Right ventricle myocardium superior (tissue), 1 donor: ENCODE results near the gene PPP2R5C. TPM values are rescaled to one million over a fixed set of nuclear protein-coding genes. Genes with fewer than 3 reads are reported as not detected.

ENCODE experiments used
- ATAC-seq: fragments of 200-7000 bp; cut with Tn5 transposase; one replicate; pipeline ENCODE4 v1.9.1; 2020; ENCODE audit warnings: mild to moderate bottlenecking; ENCODE audit not compliant: poor library complexity
- DNase-seq: peaks from one replicate; pipeline ENCODE4 v3.0.0-alpha.2; 2020
- intact Hi-C: fragments of 100-400 bp; cut with DNase I; formaldehyde crosslinking; loops from one replicate; pipeline ENCODE4 v1.11.2; 2022
- total RNA-seq: library from RNA; stranded (reverse); fragmentation: NEBNext Ultra II Directional; extraction: Animal tissue kit (Norgen Biotek cat#: 25700); gene quantifications from one replicate; pipeline ENCODE4 v1.2.1, GENCODE V29; 2021
- donor health status: DM: no; HTN: yes; CAD: no; lungs with severe emphysema.

PPP2R5C gene
- total RNA-seq, 1 donor from 2014 or later: 169 TPM

DNA sequence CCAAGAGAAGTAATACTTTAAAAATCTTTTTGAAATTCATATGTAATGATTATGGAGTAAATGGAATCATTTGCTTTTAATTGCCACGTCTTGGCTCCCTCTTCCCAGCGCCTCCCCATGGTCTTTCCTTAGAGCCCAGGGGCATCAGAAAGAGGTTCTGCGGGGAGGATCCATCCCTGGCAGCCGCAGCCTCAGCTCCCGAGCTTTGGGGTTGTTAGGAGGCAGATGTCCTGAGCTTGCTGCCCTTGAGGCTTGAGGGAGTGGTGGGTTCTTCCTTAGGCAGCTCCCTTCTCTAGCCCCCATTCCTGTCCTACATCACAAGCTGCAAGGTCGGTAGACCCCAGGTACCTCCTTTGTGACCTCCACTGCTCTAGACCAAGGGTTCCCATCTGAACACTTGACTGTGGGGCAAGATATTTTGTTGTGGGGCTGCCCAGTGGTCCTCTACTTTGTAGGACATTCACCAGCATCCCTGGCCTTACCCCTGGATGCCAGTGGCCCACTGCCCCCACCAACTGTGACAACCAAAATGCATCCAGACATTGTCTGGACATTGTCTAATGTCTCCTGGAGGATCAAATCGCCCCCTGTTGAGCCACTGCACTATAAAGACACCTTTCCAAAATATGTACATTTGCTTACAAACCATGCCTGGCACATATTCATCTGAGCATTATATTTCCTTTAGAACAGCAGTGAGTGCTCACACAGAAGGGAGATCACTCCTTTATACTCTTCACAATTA, 6.3 kb downstream of the PPP2R5C start:
- DNase-seq (no peak), ATAC-seq (no peak)
- intact Hi-C loops: no loop called here

DNA sequence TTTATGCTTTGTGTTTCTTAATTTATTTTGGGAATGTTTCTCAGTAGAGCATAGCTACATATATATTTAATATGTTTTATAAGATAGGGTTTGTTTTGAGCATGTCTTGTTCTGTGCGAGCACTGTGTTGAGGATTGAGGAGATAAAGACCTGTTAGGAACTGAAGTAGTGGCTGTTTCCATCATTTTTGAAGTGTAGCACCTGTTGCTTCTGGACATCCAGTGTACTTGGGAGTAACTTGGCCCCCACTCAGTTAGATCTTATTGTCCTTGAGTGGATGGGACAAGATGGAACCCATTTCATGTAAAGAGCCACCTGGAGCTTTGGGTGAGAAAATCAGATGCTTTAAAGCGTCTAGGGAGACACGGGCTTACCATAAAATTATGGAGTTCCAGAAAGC, 8.7 kb downstream of the PPP2R5C start:
- intact Hi-C loops: loop anchor here (5.0 to 10.0 kb wide), 2 partner anchors 105 to 192 kb away; partner anchors contain the start of gene DYNC1H1
- ATAC-seq: no peak
- DNase-seq: no peak

DNA sequence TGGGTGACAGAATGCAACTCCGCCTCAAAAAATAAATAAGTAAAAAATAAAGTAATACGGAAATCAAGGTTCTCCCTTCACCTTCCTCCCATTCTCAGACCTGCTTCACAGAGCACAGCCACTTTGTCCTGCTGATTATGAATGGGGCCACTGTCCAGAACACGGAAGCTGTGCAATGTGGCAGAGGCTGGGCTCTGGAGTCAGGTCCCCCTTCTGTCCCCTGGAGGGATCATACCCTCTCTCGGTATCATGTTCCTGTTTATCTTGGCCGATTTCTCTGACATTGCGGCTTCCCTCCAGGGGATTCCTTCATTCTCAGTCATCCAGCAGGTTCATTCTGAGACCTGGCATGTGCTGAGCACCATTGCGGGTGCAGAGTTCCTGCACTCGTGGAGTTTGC, 11.3 kb downstream of the PPP2R5C start:
- intact Hi-C loops: loop anchor here (5.0 to 10.0 kb wide), 2 partner anchors 102 to 190 kb away; partner anchors contain the start of gene DYNC1H1
- no peak for ATAC-seq

DNA sequence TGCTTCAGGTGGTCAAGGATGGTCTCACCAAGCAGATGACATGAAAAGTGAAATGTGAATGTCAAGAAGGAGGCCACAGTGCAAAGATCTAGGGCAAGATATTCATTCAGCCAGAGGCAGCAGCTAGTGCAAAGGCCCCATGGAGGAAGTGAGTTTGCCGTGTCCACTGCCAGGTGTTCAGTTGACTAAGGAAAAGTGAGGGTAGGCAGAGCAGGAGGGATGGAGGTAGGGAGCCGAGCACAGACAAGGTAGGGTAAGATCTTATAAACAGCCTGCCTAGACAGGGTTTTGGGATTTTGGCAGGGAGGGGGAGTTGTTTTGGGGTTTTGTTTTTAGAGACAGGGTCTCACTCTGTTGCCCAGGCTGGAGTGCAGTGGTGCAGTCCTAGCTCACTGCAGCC, 11.9 kb downstream of the PPP2R5C start:
- intact Hi-C loops: loop anchor here (5.0 to 10.0 kb wide), 2 partner anchors 101 to 189 kb away; partner anchors contain the start of gene DYNC1H1
- no peak for ATAC-seq
- DNase-seq: no peak

More for the DNA sequence above, 11.3 kb downstream of the PPP2R5C start:
- DNase-seq: no peak

DNA sequence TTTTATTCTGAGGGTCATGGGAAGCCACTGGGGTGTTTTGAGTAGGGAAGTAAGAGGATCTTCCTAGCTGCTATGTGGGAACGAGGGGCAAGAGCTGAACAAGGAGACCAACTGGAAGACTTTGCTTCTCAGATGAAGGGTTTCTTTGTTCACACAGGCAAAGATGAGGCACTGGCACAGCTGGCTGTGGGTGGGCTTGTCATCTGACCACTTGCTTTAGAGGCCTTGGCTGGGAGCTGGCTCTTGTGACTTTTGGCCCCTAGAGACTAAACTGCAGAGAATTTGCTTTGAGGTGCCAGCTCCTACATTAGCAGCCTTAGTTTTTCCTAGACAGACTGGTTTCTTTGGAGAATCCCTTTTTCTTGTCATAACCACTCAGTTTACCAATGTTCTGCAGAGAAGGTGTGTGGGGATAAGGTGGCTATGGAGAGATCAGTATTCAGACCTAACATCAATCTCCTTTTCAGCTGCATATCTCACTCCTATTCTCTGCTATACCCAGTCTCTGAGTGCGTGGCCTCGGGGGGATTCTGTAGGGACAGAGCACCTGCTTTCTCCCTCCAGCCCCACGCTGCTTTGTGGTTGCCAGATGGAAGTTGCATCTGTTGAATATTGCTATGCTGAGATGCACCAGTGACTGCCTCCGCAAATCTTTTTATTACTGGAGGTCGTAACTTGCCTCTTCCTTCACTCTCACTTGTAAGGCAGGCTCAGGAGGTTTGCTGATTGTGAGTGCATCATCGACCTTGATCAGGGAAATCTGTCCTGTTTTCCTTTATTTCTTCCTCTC, 12.7 kb downstream of the PPP2R5C start:
- intact Hi-C loops: loop anchor here (5.0 to 10.0 kb wide), 2 partner anchors 101 to 188 kb away; partner anchors contain the start of gene DYNC1H1
- ATAC-seq (no peak), DNase-seq (no peak)

DNA sequence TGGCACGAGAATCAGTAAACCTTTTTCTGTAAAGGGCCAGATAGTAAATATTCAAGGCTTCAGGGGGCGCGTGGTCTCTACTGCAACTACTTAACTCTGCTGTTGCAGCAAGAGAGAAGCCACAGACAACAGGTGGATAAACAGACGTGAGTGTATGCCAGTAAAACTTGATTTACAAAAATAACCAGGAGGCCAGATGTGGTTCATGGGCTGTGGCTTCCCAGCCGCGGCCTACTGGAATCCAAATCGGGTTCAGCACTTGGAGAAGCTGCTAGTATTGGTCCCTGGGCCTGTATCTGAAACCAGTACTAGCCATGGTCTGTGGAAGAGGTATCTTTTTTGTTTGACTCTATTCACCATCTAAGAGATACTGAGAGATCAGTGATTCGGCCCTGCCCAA, 13.3 kb downstream of the PPP2R5C start:
- intact Hi-C loops: loop anchor here (5.0 to 10.0 kb wide), 2 partner anchors 100 to 187 kb away; partner anchors contain the start of gene DYNC1H1
- no peak for DNase-seq
- no peak for ATAC-seq

DNA sequence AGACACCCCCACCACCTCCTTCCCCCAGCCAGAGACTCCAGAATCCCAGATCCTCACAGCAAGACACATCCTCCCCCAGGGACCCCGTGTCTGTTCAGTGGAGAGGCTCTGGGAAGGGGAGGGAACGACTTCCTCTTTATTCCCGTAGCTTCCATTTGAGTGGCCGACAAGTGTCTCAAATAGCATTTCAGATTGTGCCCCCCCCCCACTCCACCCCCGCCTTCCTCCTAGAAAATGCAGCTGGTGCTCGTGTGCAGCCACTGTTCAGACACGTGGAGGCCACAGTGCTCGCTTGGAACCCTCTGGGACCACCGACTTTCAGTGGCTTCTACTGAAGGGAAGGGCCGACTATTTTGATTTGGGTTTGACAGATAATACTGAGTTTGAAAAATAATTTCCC, 14.3 kb downstream of the PPP2R5C start:
- ATAC-seq (no peak), DNase-seq (no peak)
- intact Hi-C loops: loop anchor here (10.0 kb wide), 1 partner anchor 99 kb away; no protein-coding TSS in a partner anchor

DNA sequence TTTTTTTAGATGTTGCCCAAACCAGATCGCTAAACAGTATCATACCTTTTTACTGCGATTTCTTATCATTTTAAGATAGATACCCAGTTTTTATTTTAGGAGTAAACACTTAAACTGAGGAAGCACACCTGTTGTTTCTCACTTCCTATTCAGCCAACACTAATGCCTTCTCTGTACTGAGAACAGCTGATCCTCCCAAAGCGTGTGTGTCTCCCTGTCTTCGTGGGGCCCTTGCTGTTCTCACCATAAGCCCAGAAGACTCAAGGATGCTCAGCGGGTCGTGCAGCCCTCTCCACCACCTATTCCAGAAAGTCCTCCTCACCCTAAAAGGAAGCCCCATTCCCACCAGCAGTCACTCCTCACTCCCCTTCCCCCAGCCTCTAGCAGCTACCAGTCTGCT, 14.8 kb downstream of the PPP2R5C start:
- intact Hi-C loops: loop anchor here (10.0 kb wide), 1 partner anchor 98 kb away; no protein-coding TSS in a partner anchor
- DNase-seq (no peak), ATAC-seq (no peak)

DNA sequence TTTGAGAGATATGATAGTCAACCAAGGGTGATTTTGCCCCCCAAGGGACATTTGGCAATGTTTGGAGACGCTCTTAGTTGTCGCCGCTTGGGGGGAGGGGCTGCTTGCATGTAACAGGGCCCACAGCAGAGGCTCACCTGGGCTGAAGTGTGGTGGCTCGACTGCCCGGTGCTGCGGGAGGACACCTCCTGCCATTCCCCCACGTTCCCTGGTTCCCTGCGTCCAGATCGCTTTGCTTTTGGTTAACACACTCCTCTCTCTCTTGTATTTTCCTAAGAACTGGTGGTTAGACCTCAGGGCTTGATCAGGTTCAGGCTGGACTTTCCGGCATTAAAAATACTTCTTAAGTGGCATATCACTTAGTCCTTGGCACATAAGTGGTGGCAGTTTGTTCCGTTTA, 18.9 kb downstream of the PPP2R5C start:
- DNase-seq: no peak
- intact Hi-C loops: no loop called here

DNA sequence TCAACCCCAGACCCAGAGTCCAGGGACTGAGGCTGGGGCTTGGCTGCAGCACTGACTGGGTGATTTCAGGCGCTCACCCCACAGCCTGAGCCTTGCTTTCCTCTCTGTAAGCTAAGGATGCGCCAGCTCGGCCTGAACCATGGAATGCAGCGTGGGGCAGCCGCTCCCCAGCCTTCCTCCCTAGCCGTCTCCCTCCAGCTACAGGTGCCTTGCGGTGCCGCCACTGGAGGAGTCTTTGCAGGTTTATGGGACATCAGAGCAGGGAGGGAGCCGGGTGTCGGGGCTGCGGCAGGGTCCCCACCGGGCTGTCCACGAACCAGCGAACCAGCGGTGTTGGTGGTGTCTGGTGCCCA, 19.4 kb downstream of the PPP2R5C start:
- ATAC-seq: peak; percentile 26
- intact Hi-C loops: no loop called here
- DNase-seq: no peak

More for the DNA sequence above, 18.9 kb downstream of the PPP2R5C start:
- ATAC-seq: no peak

DNA sequence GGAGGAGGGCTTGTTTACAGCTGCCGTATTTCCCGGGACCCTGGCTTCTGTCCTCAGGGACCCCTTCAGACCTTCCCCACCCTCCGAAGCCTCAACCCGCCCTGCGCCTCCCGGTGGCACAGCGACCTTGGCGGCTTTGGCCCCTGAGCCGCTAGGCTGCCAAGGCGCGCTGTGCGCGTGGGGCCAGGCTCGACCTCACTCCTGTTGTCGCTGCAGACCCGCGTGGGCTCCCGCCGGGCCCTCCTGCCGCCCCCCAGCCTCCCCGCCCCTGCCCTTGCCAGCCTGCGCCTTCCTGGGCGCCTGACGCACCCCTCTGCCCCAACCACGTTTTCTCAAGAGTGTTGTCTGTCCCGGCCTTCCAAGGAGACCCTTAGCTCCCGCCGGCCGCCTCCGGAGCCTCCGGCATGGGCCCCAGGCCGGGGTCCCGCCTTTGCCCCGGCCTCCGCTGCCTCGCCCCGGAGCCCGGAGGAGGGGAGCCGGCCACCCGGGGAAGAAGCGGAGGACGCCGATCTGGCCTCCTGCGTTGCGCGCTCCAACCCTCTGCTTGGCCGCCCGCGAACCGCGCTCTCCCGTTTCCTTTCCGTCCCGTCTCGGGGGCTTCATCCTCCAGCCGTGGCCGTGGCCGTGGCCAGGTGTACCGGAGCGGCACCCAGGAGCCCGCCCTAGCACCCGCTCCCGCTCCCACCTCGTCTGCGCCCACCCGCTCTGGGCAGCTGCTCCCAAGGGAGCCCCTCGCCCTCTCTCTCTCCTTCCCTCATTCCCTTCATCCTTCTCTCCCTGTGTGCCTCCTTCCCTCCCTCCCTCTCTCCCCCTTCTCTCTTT, 19.9 kb downstream of the PPP2R5C start:
- DNase-seq: peak; percentile 50
- intact Hi-C loops: no loop called here
- ATAC-seq: peak; percentile 76

DNA sequence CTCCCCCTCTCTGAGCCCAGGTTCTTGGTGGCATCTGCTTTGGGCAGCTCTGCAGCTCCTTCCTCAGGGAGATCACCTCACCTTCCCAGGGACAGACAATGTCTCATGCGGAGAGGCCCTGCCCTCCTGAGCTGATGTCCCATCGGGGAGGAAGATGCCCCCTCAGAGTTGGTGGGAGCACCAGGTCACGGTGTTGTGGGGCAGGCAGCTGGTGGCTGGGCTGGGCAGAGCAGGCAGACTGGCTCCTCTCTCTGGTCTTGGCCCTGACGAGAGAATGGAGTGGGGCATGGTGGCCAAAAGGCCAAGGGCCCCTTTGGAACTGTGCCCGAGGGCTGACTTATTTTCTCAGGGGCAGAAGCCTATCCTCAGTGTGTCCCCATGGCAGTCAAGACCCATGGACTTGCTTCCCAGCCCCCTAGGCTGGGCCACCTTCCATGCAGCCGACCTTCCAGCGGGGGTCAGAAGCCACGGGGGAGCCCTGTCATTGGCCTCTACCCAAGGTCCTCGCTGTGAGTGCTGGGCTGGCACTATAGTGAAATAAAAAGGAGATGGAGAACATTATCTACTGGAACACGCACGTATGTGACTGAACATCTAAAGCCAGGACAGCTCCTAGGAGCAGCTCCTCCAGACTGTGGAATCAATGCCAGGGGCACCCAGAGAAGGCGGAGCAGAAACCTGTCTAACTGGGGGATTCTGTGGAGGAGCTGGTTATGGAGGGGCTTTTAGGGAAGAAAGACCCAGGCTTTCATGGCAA, 21.9 kb downstream of the PPP2R5C start:
- no peak for DNase-seq
- peak; percentile 61 for ATAC-seq
- intact Hi-C loops: no loop called here

DNA sequence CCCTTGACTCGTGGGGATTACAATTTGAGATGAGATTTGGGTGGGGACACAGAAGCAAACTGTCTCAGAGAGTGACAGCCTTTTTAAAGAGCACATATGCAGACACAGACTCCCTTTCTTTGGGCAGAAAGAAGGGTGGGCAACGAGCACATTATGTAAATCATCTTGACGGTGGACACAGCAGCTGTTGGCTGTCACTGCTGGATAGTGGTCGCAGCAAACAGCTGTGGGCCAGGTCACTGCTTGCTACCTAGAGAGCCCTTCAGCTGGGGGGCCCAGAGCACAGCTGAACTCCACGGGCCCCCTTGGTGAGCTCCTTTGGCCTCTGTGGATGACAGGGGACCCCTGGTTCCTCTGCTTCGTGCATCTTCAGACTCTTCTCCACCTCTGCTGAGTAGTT, 23.1 kb downstream of the PPP2R5C start:
- DNase-seq (no peak), ATAC-seq (no peak)
- intact Hi-C loops: no loop called here

DNA sequence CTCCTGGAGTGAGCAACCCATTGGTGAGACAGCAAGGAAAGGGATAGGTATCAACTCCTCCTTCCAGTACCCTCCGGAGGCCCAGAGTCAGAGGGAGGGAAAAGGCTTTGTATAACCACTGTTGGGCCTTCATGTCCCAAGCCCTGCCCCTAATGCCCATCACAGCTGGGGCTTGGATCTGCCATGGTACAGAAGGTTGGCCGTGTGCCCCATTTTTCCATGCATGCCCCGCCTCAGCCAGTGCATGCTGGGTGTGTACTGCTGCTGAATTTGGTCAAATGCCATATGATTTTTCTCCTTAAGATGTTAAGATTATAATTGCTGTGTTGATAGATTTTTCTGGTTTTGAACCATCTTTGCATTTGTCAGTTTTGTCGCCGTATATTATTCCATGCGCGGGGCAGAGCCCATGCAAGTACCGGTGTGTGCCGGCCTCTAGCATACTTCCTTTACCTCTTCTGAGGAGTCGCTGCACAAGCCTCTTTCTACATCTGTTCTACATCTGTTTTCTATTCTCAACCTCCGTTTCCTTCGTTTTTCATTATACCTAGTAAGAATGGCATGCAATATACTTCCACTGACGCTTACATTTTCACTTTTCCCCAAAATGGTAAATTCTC, 26.6 kb downstream of the PPP2R5C start:
- intact Hi-C loops: no loop called here
- DNase-seq: no peak
- ATAC-seq: no peak

DNA sequence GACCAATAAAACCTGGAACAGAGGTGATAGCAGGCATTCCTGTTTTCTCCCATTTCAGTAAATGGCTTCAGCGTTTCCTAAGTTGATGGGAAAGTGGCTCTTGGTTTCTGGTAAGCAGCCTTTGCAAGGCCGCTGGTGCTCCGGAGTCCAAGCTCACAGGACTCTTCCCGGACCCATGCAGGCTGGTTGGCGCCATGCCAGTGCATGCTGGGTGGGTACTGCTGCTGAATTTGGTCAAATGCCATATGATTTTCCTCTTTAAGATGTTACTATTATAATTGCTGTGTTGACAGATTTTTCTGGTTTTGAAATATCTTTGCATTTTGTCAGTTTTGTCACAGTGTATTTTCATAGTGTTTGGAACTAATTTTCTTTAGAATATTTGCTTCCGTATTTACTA, 27.7 kb downstream of the PPP2R5C start:
- intact Hi-C loops: no loop called here
- DNase-seq: peak; percentile 55

DNA sequence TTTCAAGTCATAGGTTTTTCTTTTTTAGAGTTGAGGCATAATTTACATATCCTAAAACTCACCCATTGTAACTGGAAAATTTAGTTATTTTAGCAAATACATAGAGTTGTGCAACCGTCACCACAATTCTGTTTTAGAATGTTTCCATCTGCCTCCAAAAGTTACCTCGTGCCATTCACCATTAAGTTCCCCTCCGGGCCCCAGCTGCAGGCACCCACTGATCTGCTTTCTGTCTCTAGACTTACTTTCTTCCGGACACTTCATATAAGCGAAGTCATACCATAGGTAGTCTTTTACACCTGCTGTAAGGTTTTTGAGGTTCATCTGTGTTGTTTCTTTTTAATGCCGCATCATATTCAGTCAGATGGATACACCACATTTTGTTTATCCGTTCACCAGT, 28.7 kb downstream of the PPP2R5C start:
- no peak for DNase-seq
- ATAC-seq: no peak
- intact Hi-C loops: no loop called here

More for the DNA sequence above, 27.7 kb downstream of the PPP2R5C start:
- ATAC-seq: no peak

DNA sequence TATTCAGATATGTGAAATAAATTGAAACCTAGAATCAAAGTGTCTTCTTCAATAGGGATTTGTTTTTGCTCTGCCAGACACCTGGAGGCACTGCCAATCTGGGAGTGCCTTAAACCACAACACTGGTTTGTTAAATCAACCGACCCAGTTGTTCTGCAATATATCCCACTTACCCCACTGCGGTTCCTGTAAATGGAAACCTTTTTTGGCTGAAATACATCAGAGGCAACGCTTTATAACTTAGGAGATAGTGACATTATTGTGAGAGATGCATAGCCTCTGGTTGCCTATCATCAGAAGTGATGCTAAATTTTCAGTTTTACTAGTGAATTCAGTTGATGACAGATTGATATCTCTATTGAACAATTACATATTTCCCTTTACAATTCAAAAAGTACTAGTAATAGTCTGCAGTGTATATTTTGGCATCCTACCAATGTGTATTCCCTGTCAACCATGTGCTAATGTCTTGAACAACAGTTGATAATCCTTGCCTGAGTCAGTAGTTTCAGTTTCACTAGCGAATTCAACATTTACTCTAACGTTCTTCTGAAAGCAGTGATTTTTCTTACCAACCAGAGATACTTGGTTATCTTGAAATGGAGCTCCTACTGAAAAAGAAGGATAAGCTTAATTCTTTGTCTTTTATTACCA, 30.5 kb downstream of the PPP2R5C start:
- ATAC-seq: peak; percentile 42
- intact Hi-C loops: no loop called here
- no peak for DNase-seq
